ENCODE measurements around the gene TCAF1.

GRCh38 chr7:143906151-143906550 lies 4.2 kb upstream of the TCAF1 start:
- TF ChIP-seq, protein P1, sequence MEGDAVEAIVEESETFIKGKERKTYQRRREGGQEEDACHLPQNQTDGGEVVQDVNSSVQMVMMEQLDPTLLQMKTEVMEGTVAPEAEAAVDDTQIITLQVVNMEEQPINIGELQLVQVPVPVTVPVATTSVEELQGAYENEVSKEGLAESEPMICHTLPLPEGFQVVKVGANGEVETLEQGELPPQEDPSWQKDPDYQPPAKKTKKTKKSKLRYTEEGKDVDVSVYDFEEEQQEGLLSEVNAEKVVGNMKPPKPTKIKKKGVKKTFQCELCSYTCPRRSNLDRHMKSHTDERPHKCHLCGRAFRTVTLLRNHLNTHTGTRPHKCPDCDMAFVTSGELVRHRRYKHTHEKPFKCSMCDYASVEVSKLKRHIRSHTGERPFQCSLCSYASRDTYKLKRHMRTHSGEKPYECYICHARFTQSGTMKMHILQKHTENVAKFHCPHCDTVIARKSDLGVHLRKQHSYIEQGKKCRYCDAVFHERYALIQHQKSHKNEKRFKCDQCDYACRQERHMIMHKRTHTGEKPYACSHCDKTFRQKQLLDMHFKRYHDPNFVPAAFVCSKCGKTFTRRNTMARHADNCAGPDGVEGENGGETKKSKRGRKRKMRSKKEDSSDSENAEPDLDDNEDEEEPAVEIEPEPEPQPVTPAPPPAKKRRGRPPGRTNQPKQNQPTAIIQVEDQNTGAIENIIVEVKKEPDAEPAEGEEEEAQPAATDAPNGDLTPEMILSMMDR (conservative IDR thresholded peaks at IDR 0.05; ENCODE audit: low read length) = no peak
- TF ChIP-seq EZH2phosphoT487 (IDR thresholded peaks at IDR 0.05; ENCODE audit: borderline replicate concordance) = no peak

Data from Loucy (cell line).